Tibial artery (tissue), 4 donors: ENCODE measurements around the gene ODAD3.
A peak's percentile ranks its signal among the peaks of the same experiment; 100 is the strongest.
"Not testable (repeated sequence)": the region's sequence is repeated elsewhere in the genome, so short reads cannot be mapped to it uniquely, and the experiment has no call there.

Source experiments
- DNase-seq, 2 donors: peaks; one replicate each; pipeline ENCODE4 v3.0.0-alpha.2; 2019
- H3K27ac ChIP-seq, 2 donors: fragments of 200-600 bp; sonication (generic) in 1 of 2; 1 replicate in 1 of 2; 2 replicates in 1 of 2; pipeline ENCODE4 v1.5.1; 2018 to 2019; ENCODE audit warnings: mild to moderate bottlenecking in 1 of 2
- H3K27me3 ChIP-seq, 2 donors: fragments of 200-600 bp; sonication (generic) in 1 of 2; one replicate each; pipeline versions ENCODE4 v1.5.1 to v1.6.0; 2016 to 2019
- H3K36me3 ChIP-seq, 3 donors: fragments of 200-600 bp; sonication (generic) in 2 of 3; one replicate each; pipeline ENCODE4 v1.5.1; 2016 to 2019; ENCODE audit warnings: mild to moderate bottlenecking in 2 of 3
- H3K4me1 ChIP-seq, 4 donors: fragments of 200-600 bp; sonication (generic) in 2 of 4; 1 replicate in 3 of 4; 2 replicates in 1 of 4; pipeline ENCODE4 v1.5.1; 2016 to 2019
- H3K4me3 ChIP-seq, 2 donors: fragments of 200-600 bp; sonication (generic) in 1 of 2; 1 replicate in 1 of 2; 2 replicates in 1 of 2; pipeline ENCODE4 v1.5.1; 2018 to 2019; ENCODE audit warnings: mild to moderate bottlenecking in 2 of 2
- H3K9me3 ChIP-seq, 3 donors: fragments of 200-600 bp; sonication (generic) in 1 of 3; one replicate each; pipeline ENCODE4 v1.5.1; 2016 to 2019
- intact Hi-C: fragments of 100-400 bp; cut with DNase I; formaldehyde crosslinking; loops from one replicate; pipeline ENCODE4 v1.15.0; 2023; ENCODE audit warnings: low total_unique reads
- TF ChIP-seq, protein P1 (sequence below), 2 experiments: fragments of 200-600 bp in 1 of 2; fragments of 450-650 bp in 1 of 2; IDR thresholded peaks; one replicate each; pipeline ENCODE4 v1.5.1; 2017 to 2019; ENCODE audit warnings: antibody characterized with exemption in 2 of 2, mild to moderate bottlenecking in 1 of 2, moderate library complexity in 1 of 2

ODAD3 gene

DNA sequence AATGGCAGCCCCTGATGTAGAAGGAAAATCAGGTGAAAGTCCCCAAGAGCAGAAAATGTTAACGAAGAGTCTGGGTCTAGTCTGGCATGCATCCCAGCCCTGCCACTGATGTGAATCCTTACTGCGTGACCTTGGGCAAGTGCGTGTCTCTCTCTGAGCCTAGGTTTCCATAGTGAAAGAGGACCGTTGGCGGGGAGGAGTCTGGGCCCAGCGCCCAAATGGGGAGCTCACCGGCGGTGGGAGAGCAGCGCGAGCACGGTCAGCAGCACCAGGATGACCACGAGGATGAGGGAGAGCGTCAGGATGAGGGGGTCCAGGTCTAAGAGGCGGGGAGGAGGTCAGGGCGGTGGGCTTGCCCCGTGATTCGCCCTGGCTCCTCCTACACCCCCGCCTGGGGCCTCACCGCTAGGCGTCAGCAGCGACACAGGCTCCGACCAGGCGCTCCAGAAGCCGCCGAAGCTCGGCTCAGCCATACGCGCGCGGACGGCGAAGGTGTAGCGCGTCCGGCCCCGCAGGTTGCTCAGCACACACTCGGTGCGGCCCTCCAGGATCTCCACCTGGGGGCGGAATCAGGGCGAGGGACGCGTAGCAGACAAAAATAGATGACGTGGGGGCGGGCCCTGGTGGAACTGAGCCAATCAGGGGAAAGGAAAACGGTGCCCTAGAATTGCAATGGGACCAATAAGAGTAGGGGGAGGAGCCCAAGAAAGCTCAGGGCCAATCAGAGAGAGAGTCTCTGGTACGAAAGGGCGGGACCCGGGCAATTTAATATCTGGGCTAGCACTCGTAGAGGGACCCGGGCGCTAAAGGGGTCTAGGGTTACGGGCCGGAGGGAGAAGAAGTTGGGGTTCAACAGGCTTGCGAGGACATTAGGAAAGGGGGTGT lies 54.0 kb downstream of the ODAD3 start:
- Histone ChIP-seq H3K27ac (peak overlapping the region; percentile 85 to 88), H3K27me3 (peaks cover 0 to 25% of the 10 kb centered on the region in 2 donors), H3K9me3 (no peaks in the 10 kb centered on the region), H3K4me1 (peaks cover 0 to 75% (median 62%) of the 10 kb centered on the region in 4 donors), H3K4me3 (peak overlapping the region; percentile 63 to 78), H3K36me3 (peaks cover 0 to 7% (median 0%) of the 10 kb centered on the region in 3 donors)
- TF ChIP-seq, protein P1, sequence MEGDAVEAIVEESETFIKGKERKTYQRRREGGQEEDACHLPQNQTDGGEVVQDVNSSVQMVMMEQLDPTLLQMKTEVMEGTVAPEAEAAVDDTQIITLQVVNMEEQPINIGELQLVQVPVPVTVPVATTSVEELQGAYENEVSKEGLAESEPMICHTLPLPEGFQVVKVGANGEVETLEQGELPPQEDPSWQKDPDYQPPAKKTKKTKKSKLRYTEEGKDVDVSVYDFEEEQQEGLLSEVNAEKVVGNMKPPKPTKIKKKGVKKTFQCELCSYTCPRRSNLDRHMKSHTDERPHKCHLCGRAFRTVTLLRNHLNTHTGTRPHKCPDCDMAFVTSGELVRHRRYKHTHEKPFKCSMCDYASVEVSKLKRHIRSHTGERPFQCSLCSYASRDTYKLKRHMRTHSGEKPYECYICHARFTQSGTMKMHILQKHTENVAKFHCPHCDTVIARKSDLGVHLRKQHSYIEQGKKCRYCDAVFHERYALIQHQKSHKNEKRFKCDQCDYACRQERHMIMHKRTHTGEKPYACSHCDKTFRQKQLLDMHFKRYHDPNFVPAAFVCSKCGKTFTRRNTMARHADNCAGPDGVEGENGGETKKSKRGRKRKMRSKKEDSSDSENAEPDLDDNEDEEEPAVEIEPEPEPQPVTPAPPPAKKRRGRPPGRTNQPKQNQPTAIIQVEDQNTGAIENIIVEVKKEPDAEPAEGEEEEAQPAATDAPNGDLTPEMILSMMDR (IDR thresholded peaks at IDR 0.05), result peak; percentile 68 to 72
- intact Hi-C loops, result loop anchor here (5.0 kb wide), 1 partner anchor 34 kb away; the partner anchor contains the start of genes CCDC159 and TMEM205
- peak; percentile 96 to 98 for DNase-seq

- Histone ChIP-seq H3K27ac (peak overlapping the region; percentile 85 to 88), H3K4me1 (peaks cover 0 to 81% (median 68%) of the 10 kb centered on the region in 4 donors), H3K36me3 (peaks cover 0 to 7% (median 0%) of the 10 kb centered on the region in 3 donors), H3K4me3 (no peak overlapping the region), H3K27me3 (peaks cover 0 to 25% of the 10 kb centered on the region in 2 donors), H3K9me3 (no peaks in the 10 kb centered on the region)
- DNase-seq, result no peak
- intact Hi-C loops, result loop anchor here (5.0 to 10.0 kb wide), 3 partner anchors 33 to 85 kb away; partner anchors contain the start of genes CCDC159, TMEM205 and TSPAN16
- TF ChIP-seq, protein P1 (IDR thresholded peaks at IDR 0.05), result no peak
Measured at GRCh38 chr19:11379857-11380350, 55.0 kb downstream of the ODAD3 start.

GRCh38 chr19:11379269-11379845 lies 55.6 kb downstream of the ODAD3 start:
- H3K9me3 ChIP-seq, H3K4me3 ChIP-seq, H3K36me3 ChIP-seq, DNase-seq: not testable (repeated sequence)
- intact Hi-C loops, result loop anchor here (10.0 kb wide), 2 partner anchors 65 to 85 kb away; partner anchors contain the start of gene TSPAN16
- Histone ChIP-seq H3K27ac (peak overlapping the region; percentile 59 to 94), H3K4me1 (peaks cover 0 to 81% (median 68%) of the 10 kb centered on the region in 4 donors), H3K27me3 (peaks cover 0 to 25% of the 10 kb centered on the region in 2 donors)

GRCh38 chr19:11378319-11379189 lies 56.4 kb downstream of the ODAD3 start:
- intact Hi-C loops, result loop anchor here (10.0 kb wide), 2 partner anchors 66 to 84 kb away; partner anchors contain the start of gene TSPAN16
- TF ChIP-seq, protein P1 (IDR thresholded peaks at IDR 0.05), result peak; percentile 39 to 41
- Histone ChIP-seq H3K9me3 (no peaks in the 10 kb centered on the region), H3K36me3 (peaks cover 0 to 7% (median 0%) of the 10 kb centered on the region in 3 donors), H3K4me3 (no peak overlapping the region), H3K27me3 (peaks cover 0 to 21% of the 10 kb centered on the region in 2 donors), H3K4me1 (peaks cover 0 to 79% (median 67%) of the 10 kb centered on the region in 4 donors), H3K27ac (peak overlapping the region; percentile 59 to 94)
- DNase-seq, result peak in 1 of 2 donors; percentile 77

DNA sequence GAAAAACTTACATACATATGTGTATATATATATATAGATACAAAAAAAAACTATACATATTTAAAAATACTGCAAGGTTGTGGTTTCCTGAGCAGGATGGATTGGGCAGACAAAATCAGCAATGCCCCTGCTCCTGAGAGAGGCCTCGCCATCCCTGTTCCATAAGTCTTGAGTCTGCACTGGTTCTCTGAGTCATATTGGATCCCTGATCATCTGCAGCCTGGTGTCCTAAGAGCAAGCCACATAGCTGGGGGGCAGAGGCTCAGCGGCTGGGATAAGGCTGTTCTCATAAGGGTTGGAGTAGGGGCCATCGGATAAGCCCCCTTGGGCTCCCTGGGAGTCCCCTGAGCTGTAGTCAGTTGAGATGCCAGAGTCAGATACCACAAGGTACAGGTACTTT lies 57.2 kb downstream of the ODAD3 start:
- intact Hi-C loops, result loop anchor here (10.0 kb wide), 2 partner anchors 67 to 83 kb away; partner anchors contain the start of gene TSPAN16
- H3K27me3 ChIP-seq, result peaks cover 0 to 13% of the 10 kb centered on the region in 2 donors
- TF ChIP-seq, protein P1 (IDR thresholded peaks at IDR 0.05), result no peak
- H3K27ac ChIP-seq, result peak overlapping the region; percentile 59 to 94
- no peaks in the 10 kb centered on the region for H3K9me3 ChIP-seq
- DNase-seq, result no peak
- H3K36me3 ChIP-seq, result peaks cover 0 to 7% (median 0%) of the 10 kb centered on the region in 3 donors
- H3K4me3 ChIP-seq, result no peak overlapping the region
- peaks cover 0 to 71% (median 60%) of the 10 kb centered on the region in 4 donors for H3K4me1 ChIP-seq
